Caki2 (cell line): Measurements from ENCODE around the gene COX11. TPM values are rescaled to one million over a fixed set of nuclear protein-coding genes. Genes with fewer than 3 reads are reported as not detected.

Source experiments
- DNase-seq: peaks from one replicate; pipeline ENCODE4 v3.0.0-alpha.2; 2015; ENCODE audit warnings: low read depth
- in situ Hi-C: cut with HindIII; loops from 2 replicates; pipeline ENCODE4 v1.10.0; 2016; ENCODE audit warnings: low sequenced_read_pairs, low pct_unique_long_range_greater_than_20kb, mixed read lengths
- total RNA-seq: library from RNA; depleted of rRNA; stranded (reverse); fragments of >200 nt; shearing (Covaris generic); gene quantifications from 2 replicates; pipeline ENCODE4 v1.2.3, GENCODE V29; 2014; ENCODE audit warnings: low replicate concordance

Gene COX11
- total RNA-seq, 1 experiment from 2014 or later: 100 TPM

DNA sequence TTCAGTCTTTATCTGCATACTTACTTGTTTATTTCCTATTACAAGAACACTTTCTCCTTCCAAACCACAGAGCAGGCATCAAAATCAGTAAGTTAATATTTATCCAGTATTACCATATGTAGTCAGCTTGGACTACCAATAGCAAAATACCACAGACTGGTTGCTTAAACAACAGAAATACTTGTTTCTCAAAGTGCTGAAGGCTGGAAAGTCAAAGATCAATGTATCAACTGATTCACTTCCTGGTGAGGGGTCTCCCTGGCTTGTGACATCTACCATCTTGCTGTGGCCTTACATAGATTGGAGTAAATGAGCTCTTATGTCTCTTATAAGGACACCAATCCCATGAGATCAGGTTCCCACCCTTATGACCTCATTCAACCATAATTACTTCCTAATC lies 2.7 kb upstream of the COX11 start:
- DNase-seq: peak; percentile 42
- in situ Hi-C loops: no loop called here

DNA sequence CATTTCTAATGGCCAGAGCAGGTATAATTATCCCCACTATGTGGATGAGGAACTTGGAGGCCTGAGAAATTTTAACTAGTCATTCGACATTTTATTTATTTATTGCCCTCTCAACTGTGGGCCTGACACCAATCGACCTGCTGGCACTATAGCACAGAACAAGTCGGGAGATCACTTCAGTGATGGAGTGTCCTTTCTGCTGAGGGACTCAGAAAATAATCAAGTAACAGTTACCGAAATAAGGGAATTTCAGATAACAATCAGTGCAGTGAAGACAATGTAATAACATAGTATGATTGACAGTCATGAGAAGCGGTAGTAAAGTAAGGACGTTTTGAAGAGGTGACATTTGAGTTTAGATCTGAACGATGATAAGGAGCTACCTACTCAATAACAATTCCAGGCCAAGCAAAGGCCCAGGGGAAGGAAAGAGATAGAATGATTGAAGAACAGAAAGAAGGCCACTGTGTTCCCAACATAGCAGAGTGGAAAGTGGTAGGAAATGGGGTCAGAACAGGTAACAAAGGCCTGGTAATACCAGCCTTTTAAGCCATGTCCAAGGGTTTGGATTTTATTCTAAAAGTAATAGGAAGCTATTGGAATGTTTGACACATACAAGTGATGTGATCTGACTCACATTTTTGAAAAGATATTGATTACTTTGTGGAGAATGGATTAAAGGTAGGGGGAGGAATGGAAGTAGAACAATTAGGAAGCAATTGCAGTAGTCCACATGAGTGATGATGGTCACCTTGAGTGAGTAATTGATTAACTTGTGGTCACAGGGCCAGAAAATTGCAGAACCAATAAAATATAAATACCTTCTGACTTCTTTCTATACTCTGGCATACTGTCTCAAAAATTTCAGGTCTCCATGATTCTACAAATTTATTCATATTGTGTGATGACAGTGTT lies 1.5 kb upstream of the COX11 start:
- DNase-seq: no peak
- in situ Hi-C loops: no loop called here

DNA sequence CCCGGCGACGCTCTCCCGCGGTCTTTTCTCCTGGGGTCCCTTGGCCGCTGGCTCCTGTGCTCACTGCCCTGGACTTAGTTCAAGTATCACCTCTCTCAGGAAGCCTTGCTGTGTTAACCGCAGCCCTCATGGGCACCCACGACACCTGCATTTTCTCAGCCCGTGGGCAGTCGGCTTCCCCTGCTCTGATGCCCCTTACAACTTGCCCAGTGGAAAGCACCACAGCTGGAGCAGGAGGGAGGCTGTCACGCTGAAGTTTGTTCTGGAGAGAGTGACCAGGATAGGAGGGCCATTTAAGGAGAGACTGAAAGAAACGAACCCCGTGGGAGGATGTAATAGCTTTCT lies 506 bp upstream of the COX11 start:
- no peak for DNase-seq

DNA sequence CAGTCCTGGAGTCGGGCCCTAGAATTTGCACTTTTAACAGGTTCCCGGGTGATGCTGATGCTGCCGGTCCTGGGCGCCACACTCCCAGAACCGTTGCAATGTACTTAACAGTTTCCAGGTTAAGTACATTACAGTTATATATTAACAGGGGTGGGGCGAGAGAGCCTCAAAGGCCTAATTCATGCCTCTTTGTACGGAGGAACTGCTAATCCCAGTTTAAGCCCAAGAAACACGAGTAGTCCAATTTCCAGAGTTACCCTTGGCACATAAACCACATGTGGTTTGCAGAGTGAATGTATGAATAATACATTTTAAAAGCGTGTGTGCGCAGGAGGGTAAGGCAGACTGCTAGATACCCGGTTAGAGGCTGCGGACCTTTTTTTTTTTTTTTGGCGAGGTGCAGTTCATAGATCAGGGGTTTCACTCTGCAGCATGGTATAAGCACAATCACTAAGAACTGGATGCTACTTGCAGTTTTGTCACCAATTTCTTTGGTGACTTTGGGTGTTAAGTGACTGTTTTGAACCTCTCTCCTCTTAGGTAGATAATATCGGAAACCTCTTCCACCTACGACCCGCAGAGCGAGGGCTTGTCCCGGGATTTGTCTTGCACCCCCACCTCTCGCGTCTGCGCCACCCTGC lies 713 bp downstream of the COX11 start:
- in situ Hi-C loops: no loop called here
- peak; percentile 72 for DNase-seq

More for the DNA sequence above, 506 bp upstream of the COX11 start:
- in situ Hi-C loops: no loop called here

DNA sequence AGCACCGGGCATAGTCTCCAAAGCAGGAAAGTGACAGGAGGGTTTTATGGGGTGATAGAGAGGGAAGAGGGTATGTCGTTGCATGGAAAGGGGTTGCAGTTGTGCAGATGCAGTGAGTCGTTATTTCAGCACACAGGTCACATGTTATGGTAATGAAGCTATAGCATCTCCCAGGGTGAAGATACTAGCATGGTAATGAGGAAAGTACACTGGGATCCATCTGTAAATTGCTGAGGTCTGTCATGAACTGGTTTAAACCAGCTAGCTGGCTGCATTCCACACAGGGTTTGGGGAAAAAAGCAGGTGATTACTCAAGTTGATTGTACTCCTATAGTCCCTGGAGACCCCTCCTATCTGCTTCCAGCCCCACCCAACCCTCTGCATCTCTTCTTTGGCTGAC lies 11.7 kb downstream of the COX11 start:
- in situ Hi-C loops: no loop called here
- DNase-seq: no peak

DNA sequence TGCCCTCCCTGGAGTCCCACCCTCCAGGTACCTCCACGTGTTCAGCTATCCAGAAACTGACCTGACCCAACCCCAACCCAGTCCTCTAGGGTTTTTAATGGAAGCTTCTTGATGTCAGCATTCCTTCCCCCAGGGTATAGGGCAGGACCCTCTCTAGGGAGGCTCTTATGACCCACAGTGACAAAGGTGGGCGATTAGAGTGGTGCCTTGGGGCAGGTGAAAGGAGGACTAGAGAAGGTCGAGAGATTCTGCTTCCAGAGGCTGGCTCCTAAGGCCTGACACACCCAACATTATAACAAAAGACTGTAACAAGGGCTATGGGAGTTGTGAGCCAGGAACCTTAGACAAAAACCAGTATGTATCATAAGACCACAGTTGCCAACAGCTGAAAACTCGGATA lies 17.2 kb downstream of the COX11 start:
- in situ Hi-C loops: no loop called here
- DNase-seq: no peak

DNA sequence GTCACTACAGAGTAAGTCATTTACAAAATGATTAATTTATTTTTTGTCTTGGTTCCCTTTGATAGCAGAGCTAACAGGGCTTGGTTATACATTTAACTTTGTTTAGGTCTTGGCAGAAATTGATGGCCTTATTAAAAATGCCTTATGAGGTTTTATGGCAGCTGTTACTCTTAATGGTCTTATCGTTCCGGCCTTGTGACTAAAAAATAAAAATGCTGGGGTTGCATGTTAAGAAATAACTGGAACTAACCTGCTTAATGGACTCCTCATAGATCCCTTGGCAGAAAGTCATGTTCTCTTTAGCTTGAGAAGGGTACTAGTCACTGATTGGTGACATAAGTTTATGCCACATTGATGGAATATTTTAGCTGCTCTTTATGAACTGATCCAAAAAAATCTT lies 18.3 kb downstream of the COX11 start:
- DNase-seq: no peak
- in situ Hi-C loops: no loop called here

DNA sequence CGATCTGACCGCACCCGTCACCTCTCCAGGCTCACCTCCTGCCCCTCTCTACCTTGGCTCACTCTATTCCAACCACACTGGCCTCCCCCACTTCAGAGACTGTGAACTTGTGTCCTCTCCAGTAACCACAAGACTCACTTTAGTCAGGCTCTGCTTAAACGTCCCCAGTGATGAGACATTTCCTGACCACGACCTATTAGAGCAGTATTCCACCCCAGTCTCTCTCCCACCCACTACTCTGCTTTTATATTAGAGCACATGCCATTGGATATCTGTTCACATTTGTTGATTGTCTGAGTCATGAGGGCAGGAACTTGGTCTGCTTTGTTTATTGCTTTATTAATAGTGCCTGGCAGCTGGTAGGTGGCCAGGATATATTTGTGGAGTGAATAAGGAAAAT lies 20.1 kb downstream of the COX11 start:
- in situ Hi-C loops: no loop called here
- DNase-seq: peak; percentile 93

DNA sequence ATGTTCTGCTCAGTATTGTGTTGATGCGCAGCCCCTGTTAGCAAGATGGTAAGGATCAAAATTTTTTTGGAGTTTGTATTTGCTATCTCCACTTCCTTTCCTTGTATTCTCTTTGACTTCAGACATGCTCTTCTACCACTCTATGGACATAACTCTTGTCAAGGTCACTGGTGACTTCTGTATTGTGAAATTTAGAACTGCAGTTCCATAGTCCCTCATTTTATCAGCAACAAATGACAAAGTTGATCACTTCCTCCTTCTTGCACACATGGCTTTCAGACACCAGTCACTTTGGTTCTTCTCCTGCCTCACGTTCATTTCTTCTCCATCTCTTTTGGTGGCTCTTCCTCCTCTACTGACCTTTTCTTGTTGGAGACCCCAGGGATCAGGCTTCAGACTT lies 21.1 kb downstream of the COX11 start:
- no peak for DNase-seq
- in situ Hi-C loops: no loop called here

DNA sequence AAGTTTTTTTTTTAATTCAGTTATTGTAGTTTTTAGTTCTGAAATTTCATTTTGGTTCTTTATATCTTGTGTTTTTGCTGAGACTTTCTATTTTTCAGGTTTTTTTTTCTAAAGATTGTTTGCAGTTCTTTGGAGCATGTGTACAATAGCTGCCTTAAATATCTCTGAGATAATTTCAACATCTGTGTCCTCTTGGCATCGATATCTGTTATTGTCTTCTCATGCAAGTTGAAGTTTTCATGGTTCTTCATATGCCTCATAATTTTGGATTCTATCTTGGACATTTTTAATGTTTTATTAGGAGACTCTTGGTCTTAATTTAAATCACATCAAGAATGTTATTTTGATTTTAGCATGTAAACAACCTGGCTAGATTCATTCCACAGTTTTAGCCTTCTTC lies 22.8 kb downstream of the COX11 start:
- DNase-seq: no peak
- in situ Hi-C loops: no loop called here

DNA sequence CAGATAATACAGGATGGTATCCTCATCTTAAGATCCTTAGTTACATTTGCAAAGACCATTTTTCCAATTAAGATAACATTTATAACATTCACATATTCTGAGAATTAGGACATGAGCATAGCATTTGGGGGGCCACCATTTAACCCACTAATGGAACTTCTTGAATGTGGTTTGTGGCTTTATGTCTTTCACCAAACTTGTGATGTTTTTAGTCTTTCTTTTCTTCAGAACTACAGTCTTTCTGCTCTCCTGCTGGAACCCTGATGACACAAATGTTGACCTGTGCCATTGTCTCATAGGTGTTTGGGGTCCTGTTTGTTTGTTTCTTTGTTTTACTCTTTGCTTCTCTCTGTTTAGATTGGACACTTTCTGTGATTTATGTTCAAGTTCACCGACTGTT lies 23.2 kb downstream of the COX11 start:
- no peak for DNase-seq
- in situ Hi-C loops: no loop called here

DNA sequence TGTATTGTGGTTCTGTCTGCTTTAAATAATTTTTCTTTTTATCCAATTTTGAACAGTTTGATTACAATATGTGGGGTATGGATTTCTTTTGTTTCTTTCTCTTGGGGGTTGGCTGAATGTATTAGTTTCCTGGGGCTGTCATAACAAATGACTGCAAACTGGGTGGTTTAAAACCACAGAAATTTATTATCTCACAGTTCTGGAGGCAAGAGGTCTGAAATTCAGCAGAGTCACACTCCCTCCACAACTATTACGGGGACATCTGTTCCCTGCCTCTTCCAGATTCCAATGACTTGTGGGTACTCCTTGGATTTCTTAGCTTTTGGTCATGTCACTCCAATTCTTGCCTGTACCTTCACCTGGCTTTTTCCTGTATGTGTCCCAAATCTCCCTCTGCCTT lies 23.7 kb downstream of the COX11 start:
- no peak for DNase-seq
- in situ Hi-C loops: no loop called here

DNA sequence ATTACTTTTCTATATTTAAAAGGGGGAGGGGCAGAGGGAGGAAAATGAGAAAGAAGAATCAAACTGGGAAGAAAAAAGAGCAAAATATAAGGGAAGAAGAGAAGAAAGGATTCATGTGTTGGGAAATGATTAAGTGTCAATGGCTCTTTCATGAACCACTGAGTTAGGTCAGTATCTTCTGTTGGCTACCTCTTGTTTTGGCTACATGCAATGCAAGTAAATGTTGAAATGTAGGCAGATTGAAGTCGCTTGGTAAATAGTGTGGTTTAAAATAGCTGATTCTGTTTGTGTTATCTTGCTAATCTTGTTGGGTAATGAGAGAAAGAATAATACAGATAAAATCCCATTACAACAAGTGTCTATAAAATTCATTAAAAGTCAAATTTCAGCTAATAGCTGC lies 27.2 kb downstream of the COX11 start:
- DNase-seq: no peak
- in situ Hi-C loops: no loop called here

DNA sequence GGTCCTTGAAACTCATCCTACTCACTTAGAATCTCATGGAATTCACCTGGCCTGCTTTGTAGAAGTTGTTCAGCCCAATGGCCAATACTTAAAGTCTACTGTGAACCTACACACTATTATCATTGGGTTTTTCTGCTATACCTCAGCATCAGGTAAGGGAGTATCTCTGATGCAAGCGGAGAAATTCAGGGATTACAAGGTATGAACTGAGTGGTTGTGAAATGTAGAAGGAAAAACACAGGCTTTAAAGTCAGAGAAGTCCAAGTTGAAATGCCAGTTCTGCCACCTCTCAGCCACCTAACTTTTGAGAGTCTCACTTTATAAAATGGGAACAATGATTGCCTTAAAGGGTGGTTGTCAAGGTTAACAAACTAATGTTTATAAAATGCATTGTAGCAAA lies 31.0 kb downstream of the COX11 start:
- no peak for DNase-seq
- in situ Hi-C loops: no loop called here

DNA sequence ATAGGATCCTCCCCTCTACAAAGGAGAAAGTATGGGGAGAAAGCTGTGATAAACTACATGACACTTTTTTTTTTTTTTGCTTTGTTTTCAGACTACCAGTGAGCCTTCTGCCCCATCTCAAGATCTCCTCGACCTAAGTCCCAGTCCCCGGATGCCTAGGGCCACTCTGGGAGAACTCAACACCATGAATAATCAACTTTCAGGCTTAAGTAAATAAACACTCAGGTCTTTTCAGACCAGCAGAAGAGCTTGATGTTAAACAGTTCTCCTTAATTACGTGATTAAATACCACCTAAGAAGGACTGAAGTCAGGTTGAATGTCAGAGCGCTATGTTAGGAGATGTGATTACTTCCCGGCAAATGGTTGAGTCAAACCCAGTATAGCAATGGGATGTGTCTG lies 31.4 kb downstream of the COX11 start:
- DNase-seq: peak; percentile 8
- in situ Hi-C loops: no loop called here

DNA sequence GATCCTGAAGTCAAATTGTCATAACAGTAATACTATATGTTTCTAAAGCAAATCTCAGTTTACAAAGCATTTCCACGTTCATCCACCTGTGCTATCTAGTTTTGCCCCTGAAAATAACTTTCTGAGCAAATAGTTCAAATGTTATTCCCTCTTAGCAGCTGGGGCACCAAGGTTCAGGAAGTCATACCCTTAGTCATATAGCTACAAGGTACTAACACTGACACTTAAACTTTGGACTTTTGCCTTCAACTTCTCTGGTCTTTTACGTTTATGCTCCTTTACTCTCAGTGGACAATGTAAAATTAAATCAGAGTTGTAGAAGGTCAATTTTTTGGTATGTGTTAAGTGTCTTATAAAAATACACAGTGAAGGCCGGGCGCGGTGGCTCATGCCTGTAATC lies 33.0 kb downstream of the COX11 start:
- in situ Hi-C loops: no loop called here

DNA sequence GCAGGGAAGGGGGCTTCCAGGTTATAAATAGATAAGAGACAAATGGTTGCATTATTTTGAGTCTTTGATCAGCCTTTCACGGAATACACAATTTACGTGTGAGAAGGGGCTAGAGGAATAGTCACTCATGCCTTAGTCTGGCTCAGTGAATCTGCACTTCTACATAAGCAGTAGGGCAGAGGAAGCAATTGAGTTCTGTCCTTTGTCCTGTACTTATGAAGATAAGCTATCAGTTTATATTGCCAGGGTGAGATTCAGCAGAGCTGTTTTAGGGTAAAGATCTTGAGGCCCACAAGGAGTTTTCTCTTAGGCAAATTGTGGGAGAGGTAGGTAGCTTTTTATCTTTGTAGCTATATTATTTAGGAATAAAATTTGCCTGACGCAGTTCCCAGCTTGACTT lies 34.5 kb downstream of the COX11 start:
- in situ Hi-C loops: no loop called here
- no peak for DNase-seq

More for the DNA sequence above, 33.0 kb downstream of the COX11 start:
- no peak for DNase-seq

DNA sequence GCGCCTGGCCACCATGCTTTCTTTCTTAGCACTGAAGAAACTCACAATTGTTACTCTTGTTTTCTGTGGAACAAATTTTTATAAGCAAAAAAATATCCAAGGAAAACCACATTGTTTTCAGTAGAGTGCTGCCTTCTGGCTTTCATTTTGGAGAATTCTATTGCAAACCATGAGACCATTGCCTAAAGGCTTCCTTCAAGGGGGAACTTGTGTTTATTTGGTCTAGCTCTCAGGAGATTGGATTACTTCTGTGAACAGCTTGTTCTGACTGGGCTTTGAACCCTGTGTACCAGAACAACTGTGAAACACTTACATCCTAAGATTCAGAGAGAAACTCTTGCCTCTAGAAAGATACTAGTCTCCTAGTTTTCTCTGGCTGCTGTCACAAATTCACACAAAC lies 35.7 kb downstream of the COX11 start:
- DNase-seq: no peak
- in situ Hi-C loops: no loop called here

DNA sequence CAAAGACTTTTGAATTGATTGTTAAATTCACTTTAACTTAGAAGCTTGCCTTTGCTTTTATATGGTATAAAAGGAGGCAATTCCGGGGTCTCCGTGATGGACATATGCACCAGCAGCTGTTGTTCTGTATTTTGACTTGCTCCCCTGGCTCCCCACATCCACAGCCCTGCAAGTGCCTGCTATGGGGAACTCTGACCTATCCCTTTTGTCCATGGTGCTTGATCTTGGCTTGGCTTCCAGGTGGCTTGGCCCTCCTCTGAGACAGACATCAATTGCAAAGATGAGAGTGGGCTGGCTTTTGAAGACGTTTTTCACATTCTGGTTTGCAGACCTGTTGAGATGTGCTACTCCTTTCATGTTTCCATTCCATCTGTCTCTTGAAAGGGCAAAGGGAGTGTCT lies 40.9 kb downstream of the COX11 start:
- in situ Hi-C loops: no loop called here
- no peak for DNase-seq

DNA sequence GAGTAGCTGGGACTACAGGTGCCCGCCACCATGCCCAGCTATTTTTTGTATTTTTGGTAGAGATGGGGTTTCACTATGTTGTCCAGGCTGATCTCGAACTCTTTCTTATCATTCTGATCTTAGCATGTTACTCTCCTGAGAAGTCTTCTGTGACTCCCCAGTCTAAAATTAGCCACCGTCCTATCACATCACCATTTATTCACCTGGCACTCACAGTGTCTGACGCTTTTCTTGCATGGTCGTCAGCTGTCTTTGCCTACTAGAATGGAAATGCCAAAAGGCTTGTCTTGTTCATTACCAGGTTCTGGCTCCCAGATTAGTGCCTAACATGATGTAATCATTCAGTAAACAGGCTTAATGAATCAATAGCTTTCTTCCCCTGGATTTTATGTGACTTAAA lies 44.0 kb downstream of the COX11 start:
- no peak for DNase-seq
- in situ Hi-C loops: no loop called here
